ENCODE data around the gene IP6K2. TPM values are rescaled to one million over a fixed set of nuclear protein-coding genes. Genes with fewer than 3 reads are reported as not detected.

The IP6K2 gene
- total RNA-seq, 1 donor from 2014 or later = 182 TPM

DNA sequence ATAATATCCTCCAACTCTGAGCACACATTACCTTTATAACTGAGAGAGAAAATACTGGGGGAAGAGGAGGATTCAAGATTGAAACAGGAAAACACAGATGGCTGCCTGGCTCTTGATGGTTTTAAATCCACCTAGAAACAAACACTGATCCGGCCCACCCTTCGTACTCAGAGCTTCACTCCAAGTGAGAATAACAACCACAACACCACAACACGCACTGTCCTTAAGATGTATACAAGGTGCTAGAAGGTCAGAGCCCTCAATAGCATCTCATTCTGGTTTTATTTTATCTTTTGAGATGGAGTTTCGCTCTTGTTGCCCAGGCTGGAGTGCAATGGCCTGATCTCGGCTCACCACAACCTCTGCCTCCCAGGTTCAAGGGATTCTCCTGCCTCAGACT, 9.9 kb downstream of the IP6K2 start:
- Mint-ChIP-seq H3K27ac (ENCODE audit: unreplicated experiment) (no peak overlapping the region), H3K4me1 (ENCODE audit: low read depth, unreplicated experiment) (peaks cover 28% of the 10 kb centered on the region), H3K27me3 (ENCODE audit: unreplicated experiment) (peaks cover 4% of the 10 kb centered on the region), H3K9me3 (ENCODE audit: unreplicated experiment) (peaks cover 2% of the 10 kb centered on the region), H3K36me3 (ENCODE audit: unreplicated experiment) (peaks cover 3% of the 10 kb centered on the region), H3K4me3 (ENCODE audit: unreplicated experiment) (no peak overlapping the region)
- DNase-seq = no peak
- TF ChIP-seq, protein P1, sequence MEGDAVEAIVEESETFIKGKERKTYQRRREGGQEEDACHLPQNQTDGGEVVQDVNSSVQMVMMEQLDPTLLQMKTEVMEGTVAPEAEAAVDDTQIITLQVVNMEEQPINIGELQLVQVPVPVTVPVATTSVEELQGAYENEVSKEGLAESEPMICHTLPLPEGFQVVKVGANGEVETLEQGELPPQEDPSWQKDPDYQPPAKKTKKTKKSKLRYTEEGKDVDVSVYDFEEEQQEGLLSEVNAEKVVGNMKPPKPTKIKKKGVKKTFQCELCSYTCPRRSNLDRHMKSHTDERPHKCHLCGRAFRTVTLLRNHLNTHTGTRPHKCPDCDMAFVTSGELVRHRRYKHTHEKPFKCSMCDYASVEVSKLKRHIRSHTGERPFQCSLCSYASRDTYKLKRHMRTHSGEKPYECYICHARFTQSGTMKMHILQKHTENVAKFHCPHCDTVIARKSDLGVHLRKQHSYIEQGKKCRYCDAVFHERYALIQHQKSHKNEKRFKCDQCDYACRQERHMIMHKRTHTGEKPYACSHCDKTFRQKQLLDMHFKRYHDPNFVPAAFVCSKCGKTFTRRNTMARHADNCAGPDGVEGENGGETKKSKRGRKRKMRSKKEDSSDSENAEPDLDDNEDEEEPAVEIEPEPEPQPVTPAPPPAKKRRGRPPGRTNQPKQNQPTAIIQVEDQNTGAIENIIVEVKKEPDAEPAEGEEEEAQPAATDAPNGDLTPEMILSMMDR (IDR thresholded peaks at IDR 0.05; ENCODE audit: partially characterized antibody, unreplicated experiment) = no peak

DNA sequence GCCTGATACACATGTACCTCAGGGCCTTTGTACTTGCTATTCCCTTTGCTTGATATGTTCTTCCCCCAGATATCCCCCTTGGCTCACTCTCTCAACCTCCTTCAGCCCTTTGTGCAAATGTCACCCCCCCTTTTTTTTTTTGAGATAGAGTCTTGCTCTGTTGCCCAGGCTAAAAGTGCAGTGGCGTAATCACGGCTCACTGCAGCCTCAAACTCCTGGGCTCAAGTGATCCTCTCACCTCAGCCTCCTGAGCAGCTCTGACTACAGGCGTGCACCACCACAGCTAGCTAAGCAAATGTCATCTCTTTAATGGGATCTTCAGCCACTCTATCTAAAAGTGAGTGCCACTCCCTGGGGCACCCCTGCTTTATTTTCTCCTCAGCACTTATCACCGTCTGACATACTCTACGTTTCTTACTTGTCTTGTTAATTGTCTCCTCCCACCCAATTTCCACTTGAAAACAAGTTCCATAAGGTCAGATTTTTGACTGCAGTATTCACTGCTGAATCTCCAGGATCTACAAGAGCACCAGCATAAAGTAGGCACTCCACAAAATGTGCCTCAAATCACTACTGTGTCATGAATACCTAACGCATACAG, 14.6 kb downstream of the IP6K2 start:
- Mint-ChIP-seq H3K9me3 (ENCODE audit: unreplicated experiment) (peaks cover 2% of the 10 kb centered on the region), H3K27ac (ENCODE audit: unreplicated experiment) (peak overlapping the region; percentile 20), H3K36me3 (ENCODE audit: unreplicated experiment) (no peaks in the 10 kb centered on the region)

DNA sequence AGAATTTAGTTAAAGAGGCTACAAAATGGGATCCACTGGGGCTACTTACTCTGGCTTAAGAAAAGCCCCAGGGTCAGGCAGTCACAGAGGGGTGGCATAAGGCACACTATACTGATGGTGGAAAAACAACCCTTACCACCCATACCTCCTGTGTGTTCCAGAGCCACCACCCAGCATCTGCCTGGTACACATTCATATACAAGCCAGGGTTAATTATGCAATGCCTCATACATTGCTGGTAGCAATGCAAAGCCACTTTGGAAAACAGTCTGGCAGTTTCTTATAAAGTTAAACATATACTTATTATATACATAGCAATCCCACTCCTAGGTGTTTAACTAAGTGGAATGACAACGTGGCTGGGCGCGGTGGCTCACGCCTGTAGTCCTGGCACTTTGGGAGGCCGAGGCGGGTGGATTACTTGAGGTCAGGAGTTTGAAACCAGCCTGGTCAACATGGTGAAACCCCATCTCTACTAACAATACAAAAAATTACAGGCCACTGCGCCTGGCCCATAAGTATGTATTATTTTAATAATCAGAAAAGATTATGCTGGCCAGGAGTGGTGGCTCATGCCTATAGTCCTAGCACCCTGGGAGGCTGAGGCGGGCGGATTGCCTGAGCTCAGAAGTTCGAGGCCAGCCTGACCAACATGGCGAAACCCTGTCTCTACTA, 16.2 kb downstream of the IP6K2 start:
- Mint-ChIP-seq H3K4me1 (ENCODE audit: low read depth, unreplicated experiment) (peaks cover 11% of the 10 kb centered on the region), H3K27ac (ENCODE audit: unreplicated experiment) (no peak overlapping the region), H3K9me3 (ENCODE audit: unreplicated experiment) (peaks cover 2% of the 10 kb centered on the region), H3K4me3 (ENCODE audit: unreplicated experiment) (no peak overlapping the region), H3K27me3 (ENCODE audit: unreplicated experiment) (peaks cover 2% of the 10 kb centered on the region), H3K36me3 (ENCODE audit: unreplicated experiment) (no peaks in the 10 kb centered on the region)
- TF ChIP-seq, protein P1 (IDR thresholded peaks at IDR 0.05; ENCODE audit: partially characterized antibody, unreplicated experiment) = no peak
- DNase-seq = no peak

More for the DNA sequence above, 14.6 kb downstream of the IP6K2 start:
- peaks cover 5% of the 10 kb centered on the region for H3K4me1 Mint-ChIP-seq (ENCODE audit: low read depth, unreplicated experiment)
- H3K4me3 Mint-ChIP-seq (ENCODE audit: unreplicated experiment) = peak overlapping the region; percentile 3
- peaks cover 2% of the 10 kb centered on the region for H3K27me3 Mint-ChIP-seq (ENCODE audit: unreplicated experiment)
- DNase-seq = no peak
- TF ChIP-seq, protein P1 (IDR thresholded peaks at IDR 0.05; ENCODE audit: partially characterized antibody, unreplicated experiment) = no peak

DNA sequence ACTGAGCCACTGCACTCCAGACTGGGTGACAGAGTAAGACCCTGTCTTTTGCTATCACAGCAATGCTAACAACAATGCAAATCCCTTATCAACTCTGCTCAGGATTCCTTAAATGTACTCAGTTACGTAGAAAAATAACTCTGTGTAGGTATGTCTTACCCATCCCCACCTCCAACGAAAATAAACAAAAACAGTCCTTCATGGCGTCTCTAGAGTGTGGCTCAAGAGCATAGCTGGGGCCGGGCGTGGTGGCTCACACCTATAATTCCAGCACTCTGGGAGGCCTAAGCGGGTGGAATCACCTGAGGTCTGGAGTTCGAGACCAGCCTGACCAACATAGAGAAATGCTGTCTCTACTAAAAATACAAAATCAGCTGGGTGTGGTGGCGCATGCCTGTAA, 18.1 kb downstream of the IP6K2 start:
- Mint-ChIP-seq H3K27me3 (ENCODE audit: unreplicated experiment) (peaks cover 3% of the 10 kb centered on the region), H3K4me1 (ENCODE audit: low read depth, unreplicated experiment) (peaks cover 22% of the 10 kb centered on the region), H3K27ac (ENCODE audit: unreplicated experiment) (no peak overlapping the region), H3K9me3 (ENCODE audit: unreplicated experiment) (peaks cover 10% of the 10 kb centered on the region), H3K4me3 (ENCODE audit: unreplicated experiment) (no peak overlapping the region), H3K36me3 (ENCODE audit: unreplicated experiment) (peaks cover 4% of the 10 kb centered on the region)
- TF ChIP-seq, protein P1 (IDR thresholded peaks at IDR 0.05; ENCODE audit: partially characterized antibody, unreplicated experiment) = no peak
- DNase-seq = no peak

DNA sequence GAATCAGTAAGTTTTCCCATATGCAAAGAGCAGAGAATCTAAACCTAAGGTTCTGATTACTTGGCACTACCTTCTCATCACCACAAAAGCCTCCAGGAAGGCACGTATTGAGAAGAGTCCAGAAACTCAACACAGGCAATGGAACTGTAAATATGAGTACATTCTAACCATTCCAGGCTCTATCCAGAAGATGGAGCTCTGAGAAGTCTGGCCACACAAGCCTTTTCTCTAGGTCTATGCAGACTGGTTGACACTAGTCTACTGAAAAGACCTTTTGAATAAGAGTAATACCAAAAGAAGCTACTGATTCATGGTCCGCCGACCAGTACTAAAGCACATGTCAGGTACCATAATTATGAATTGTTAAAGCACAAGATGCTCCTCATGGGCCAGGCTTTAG, 19.1 kb downstream of the IP6K2 start:
- Mint-ChIP-seq H3K9me3 (ENCODE audit: unreplicated experiment) (peaks cover 11% of the 10 kb centered on the region), H3K27me3 (ENCODE audit: unreplicated experiment) (peaks cover 3% of the 10 kb centered on the region), H3K27ac (ENCODE audit: unreplicated experiment) (no peak overlapping the region), H3K4me1 (ENCODE audit: low read depth, unreplicated experiment) (peaks cover 21% of the 10 kb centered on the region), H3K36me3 (ENCODE audit: unreplicated experiment) (peaks cover 4% of the 10 kb centered on the region), H3K4me3 (ENCODE audit: unreplicated experiment) (no peak overlapping the region)
- DNase-seq = no peak
- TF ChIP-seq, protein P1 (IDR thresholded peaks at IDR 0.05; ENCODE audit: partially characterized antibody, unreplicated experiment) = no peak
